HG03135 (cell line): ENCODE results near the gene CTU2.

Source experiments
- ATAC-seq: cut with Tn5 transposase; IDR thresholded peaks from one replicate; pipeline ENCODE4 v1.9.1; 2021; ENCODE audit warnings: mild to moderate bottlenecking, moderate library complexity; ENCODE audit not compliant: unreplicated experiment

The CTU2 gene

GRCh38 chr16:88742896-88743605 is 36.7 kb downstream of the CTU2 start:
- ATAC-seq: no peak

GRCh38 chr16:88743693-88744576 is 37.6 kb downstream of the CTU2 start:
- ATAC-seq: no peak

- no peak for ATAC-seq
Observed at GRCh38 chr16:88744577-88745521, 38.5 kb downstream of the CTU2 start.

GRCh38 chr16:88746506-88746905 is 40.2 kb downstream of the CTU2 start:
- no peak for ATAC-seq

- ATAC-seq: no peak
Observed at GRCh38 chr16:88747588-88748301, 41.4 kb downstream of the CTU2 start.

- no peak for ATAC-seq
Observed at GRCh38 chr16:88748364-88748763, 42.1 kb downstream of the CTU2 start.

- ATAC-seq: no peak
Observed at GRCh38 chr16:88749358-88749757, 43.1 kb downstream of the CTU2 start.

GRCh38 chr16:88750854-88751253 is 44.6 kb downstream of the CTU2 start:
- no peak for ATAC-seq

GRCh38 chr16:88752386-88753002 is 46.2 kb downstream of the CTU2 start:
- ATAC-seq: no peak

- no peak for ATAC-seq
Observed at GRCh38 chr16:88753191-88753590, 46.9 kb downstream of the CTU2 start.

GRCh38 chr16:88753602-88754001 is 47.3 kb downstream of the CTU2 start:
- ATAC-seq: no peak

GRCh38 chr16:88754109-88754911 is 48.0 kb downstream of the CTU2 start:
- no peak for ATAC-seq

- no peak for ATAC-seq
Observed at GRCh38 chr16:88754912-88755744, 48.8 kb downstream of the CTU2 start.

GRCh38 chr16:88755745-88756443 is 49.6 kb downstream of the CTU2 start:
- no peak for ATAC-seq

GRCh38 chr16:88758227-88758943 is 52.1 kb downstream of the CTU2 start:
- no peak for ATAC-seq

- no peak for ATAC-seq
Observed at GRCh38 chr16:88758944-88759244, 52.6 kb downstream of the CTU2 start.

- no peak for ATAC-seq
Observed at GRCh38 chr16:88759245-88759975, 53.1 kb downstream of the CTU2 start.
